Frontal cortex (tissue), 4 donors: Measurements from ENCODE around the gene RASGRP4. TPM values are rescaled to one million over a fixed set of nuclear protein-coding genes. Genes with fewer than 3 reads are reported as not detected.
"Not testable (repeated sequence)": the region's sequence is repeated elsewhere in the genome, so short reads cannot be mapped to it uniquely, and the experiment has no call there.

Source experiments
- DNase-seq, 2 donors: peaks; one replicate each; pipeline ENCODE4 v3.0.0; 2012; ENCODE audit warnings: low spot score in 2 of 2
- FAIRE-seq: peaks from 2 replicates; lab custom pipeline; 2012; peaks lifted over from hg19 to GRCh38; lab: Jason Lieb, UNC
- total RNA-seq: library from RNA; depleted of rRNA; stranded (reverse); fragments of >200 nt; gene quantifications from one replicate; pipeline ENCODE4 v1.2.3, GENCODE V29; 2014
- donor health status: control.
- donor health status: control.
- donor health status: control.

RASGRP4 gene
- total RNA-seq, 1 donor from 2014 or later, result under 0.01 TPM

GRCh38 chr19:38420935-38421334 lies 5.1 kb downstream of the RASGRP4 start:
- FAIRE-seq, result no peak
- DNase-seq, result no peak

GRCh38 chr19:38417544-38418506 lies 8.2 kb downstream of the RASGRP4 start:
- DNase-seq, result peak in 1 of 2 donors; percentile 40
- no peak for FAIRE-seq

- no peak for FAIRE-seq
- no peak for DNase-seq
Observed at GRCh38 chr19:38417146-38417543, 8.9 kb downstream of the RASGRP4 start.

GRCh38 chr19:38413416-38413815 lies 12.6 kb downstream of the RASGRP4 start:
- DNase-seq (no peak), FAIRE-seq (no peak)

GRCh38 chr19:38412961-38413360 lies 13.1 kb downstream of the RASGRP4 start:
- FAIRE-seq (no peak), DNase-seq (no peak)

GRCh38 chr19:38412491-38412890 lies 13.5 kb downstream of the RASGRP4 start:
- DNase-seq (no peak), FAIRE-seq (no peak)

- DNase-seq, result not testable (repeated sequence)
Observed at GRCh38 chr19:38411898-38412297, 14.1 kb downstream of the RASGRP4 start.

GRCh38 chr19:38411041-38411712 lies 14.8 kb downstream of the RASGRP4 start:
- DNase-seq (no peak), FAIRE-seq (no peak)

More at GRCh38 chr19:38411898-38412297, 14.1 kb downstream of the RASGRP4 start:
- not testable (repeated sequence) for FAIRE-seq

- FAIRE-seq, DNase-seq: not testable (repeated sequence)
Observed at GRCh38 chr19:38410407-38410806, 15.6 kb downstream of the RASGRP4 start.

GRCh38 chr19:38409631-38410133 lies 16.3 kb downstream of the RASGRP4 start:
- FAIRE-seq, result no peak

GRCh38 chr19:38405276-38405675 lies 20.7 kb downstream of the RASGRP4 start:
- DNase-seq, result no peak
- no peak for FAIRE-seq

More at GRCh38 chr19:38409631-38410133, 16.3 kb downstream of the RASGRP4 start:
- no peak for DNase-seq

- DNase-seq (no peak), FAIRE-seq (no peak)
Observed at GRCh38 chr19:38404858-38405257, 21.2 kb downstream of the RASGRP4 start.

GRCh38 chr19:38402967-38403674 lies 22.9 kb downstream of the RASGRP4 start, which contains the start of gene FAM98C:
Gene FAM98C, plus strand, starts transcription at chr19:38403093. Its CDS starts 61 bp downstream, at chr19:38403154.
- FAIRE-seq, result no peak
- DNase-seq, result peak; percentile 99 to 100

- DNase-seq (no peak), FAIRE-seq (no peak)
Observed at GRCh38 chr19:38402623-38402966, 23.4 kb downstream of the RASGRP4 start.

GRCh38 chr19:38401148-38401547 lies 24.9 kb downstream of the RASGRP4 start:
- no peak for DNase-seq
- no peak for FAIRE-seq

GRCh38 chr19:38400361-38400760 lies 25.7 kb downstream of the RASGRP4 start:
- no peak for FAIRE-seq
- DNase-seq, result no peak

- no peak for FAIRE-seq
- no peak for DNase-seq
Observed at GRCh38 chr19:38399537-38399936, 26.5 kb downstream of the RASGRP4 start.

- no peak for FAIRE-seq
Observed at GRCh38 chr19:38399081-38399480, 26.9 kb downstream of the RASGRP4 start.

GRCh38 chr19:38395381-38396114 lies 30.5 kb downstream of the RASGRP4 start:
- FAIRE-seq, result no peak
- no peak for DNase-seq

More at GRCh38 chr19:38399081-38399480, 26.9 kb downstream of the RASGRP4 start:
- DNase-seq, result no peak
